OCI-LY1 (cell line): Measurements from ENCODE around the gene RASGRF2.

Source experiments
- H2AFZ ChIP-seq: fragments of 200-600 bp; sonication (generic), shearing (Covaris generic); 2 replicates; pipeline ENCODE4 v1.6.0; 2014; ENCODE audit warnings: antibody characterized with exemption, mild to moderate bottlenecking, low read length
- H3F3A ChIP-seq: fragments of 200-600 bp; sonication (generic), shearing (Covaris generic); 2 replicates; pipeline ENCODE4 v1.6.0; 2014; ENCODE audit warnings: mild to moderate bottlenecking, antibody characterized with exemption, low read length, moderate library complexity; ENCODE audit not compliant: insufficient read depth
- H3K27ac ChIP-seq: fragments of 200-600 bp; sonication (generic); 2 replicates; pipeline ENCODE4 v1.5.1; 2014; ENCODE audit warnings: low read length, mixed run types, mild to moderate bottlenecking, low read depth; ENCODE audit not compliant: poor library complexity, severe bottlenecking
- H3K27me3 ChIP-seq: fragments of 200-600 bp; sonication (generic); 2 replicates; pipeline ENCODE4 v1.6.0; 2014; ENCODE audit warnings: antibody characterized with exemption, mild to moderate bottlenecking, low read length, moderate library complexity; ENCODE audit not compliant: insufficient read depth
- H3K36me3 ChIP-seq: fragments of 200-600 bp; sonication (generic); 2 replicates; pipeline ENCODE4 v1.6.1; 2014; ENCODE audit warnings: mild to moderate bottlenecking, antibody characterized with exemption, low read length, moderate library complexity, mixed read lengths; ENCODE audit not compliant: insufficient read depth
- H3K4me1 ChIP-seq: fragments of 200-600 bp; sonication (generic); 2 replicates; pipeline ENCODE4 v1.5.1; 2014; ENCODE audit warnings: mild to moderate bottlenecking, low read length, moderate library complexity; ENCODE audit not compliant: insufficient read depth, severe bottlenecking
- H3K4me2 ChIP-seq: fragments of 200-600 bp; sonication (generic), shearing (Covaris generic); 2 replicates; pipeline ENCODE4 v1.6.1; 2014; ENCODE audit warnings: low read length
- H3K4me3 ChIP-seq: fragments of 200-600 bp; sonication (generic); 2 replicates; pipeline ENCODE4 v1.5.1; 2014; ENCODE audit warnings: low read length, low read depth, mild to moderate bottlenecking, mixed read lengths; ENCODE audit not compliant: poor library complexity, severe bottlenecking
- H3K79me2 ChIP-seq: fragments of 200-600 bp; shearing (Covaris generic); 2 replicates; pipeline ENCODE4 v1.6.1; 2016; ENCODE audit warnings: mixed run types, low read length, mixed read lengths; ENCODE audit not compliant: insufficient read depth
- H3K9ac ChIP-seq: fragments of 200-600 bp; sonication (generic), shearing (Covaris generic); 2 replicates; pipeline ENCODE4 v1.6.1; 2014; ENCODE audit warnings: mild to moderate bottlenecking, low read length, mixed read lengths
- H3K9me2 ChIP-seq: fragments of 200-600 bp; sonication (generic), shearing (Covaris generic); 2 replicates; pipeline ENCODE4 v1.6.1; 2014; ENCODE audit warnings: low read depth, mild to moderate bottlenecking, low read length, mixed read lengths
- H3K9me3 ChIP-seq: fragments of 200-600 bp; shearing (Covaris generic); 2 replicates; pipeline ENCODE4 v1.6.1; 2014; ENCODE audit warnings: low read length, mixed read lengths
- H4K20me1 ChIP-seq: fragments of 200-600 bp; sonication (generic), shearing (Covaris generic); 2 replicates; pipeline ENCODE4 v1.6.0; 2016; ENCODE audit warnings: mild to moderate bottlenecking, low read length; ENCODE audit not compliant: insufficient read depth
- EZH2 ChIP-seq: fragments of 200-600 bp; sonication (generic), shearing (Covaris generic); IDR thresholded peaks from 2 replicates; pipeline ENCODE4 v1.8.0; 2017; ENCODE audit warnings: borderline replicate concordance, mixed run types, mild to moderate bottlenecking, antibody characterized with exemption, low read length, moderate library complexity, mixed read lengths
- TF ChIP-seq, protein P1 (sequence below): fragments of 200-600 bp; sonication (generic), shearing (Covaris generic); IDR thresholded peaks from 2 replicates; pipeline ENCODE4 v1.5.1; 2017; ENCODE audit warnings: mild to moderate bottlenecking, antibody characterized with exemption, low read length, moderate library complexity, mixed read lengths

Gene RASGRF2

DNA sequence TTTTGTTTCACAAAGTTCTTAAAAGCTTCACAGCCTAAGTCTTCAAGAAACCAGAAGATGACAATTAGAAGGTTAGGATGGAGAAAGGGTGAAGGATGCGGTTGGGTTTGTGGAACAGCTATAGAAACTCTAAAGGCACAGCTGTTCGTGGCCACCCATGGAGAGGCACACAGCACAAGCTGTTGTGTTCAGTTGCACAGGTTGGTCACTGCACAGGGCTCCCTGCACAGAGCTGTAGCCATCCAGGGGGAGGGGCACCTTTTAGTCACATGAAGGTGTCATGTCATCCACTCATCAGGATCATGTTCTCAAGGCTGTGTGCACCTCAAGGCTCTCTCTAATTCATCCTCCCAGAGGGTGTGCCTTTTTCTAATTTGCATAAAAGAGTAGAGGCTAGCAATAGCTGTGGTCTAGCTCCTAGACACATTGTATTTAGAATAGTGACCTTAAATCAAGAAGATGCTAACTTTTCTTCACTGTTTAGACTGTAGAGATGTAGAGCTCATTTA is 5.0 kb upstream of the RASGRF2 start:
- Histone ChIP-seq H3K9ac (no peak overlapping the region), H4K20me1 (no peaks in the 10 kb centered on the region), H2AFZ (no peak overlapping the region), H3K36me3 (no peaks in the 10 kb centered on the region), H3K4me3 (no peak overlapping the region), H3K4me1 (no peaks in the 10 kb centered on the region), H3F3A (no peaks in the 10 kb centered on the region), H3K9me2 (no peaks in the 10 kb centered on the region), H3K27me3 (no peaks in the 10 kb centered on the region; the same call in 1 of the 2 replicates), H3K27ac (no peak overlapping the region), H3K4me2 (no peak overlapping the region), H3K9me3 (no peaks in the 10 kb centered on the region), H3K79me2 (no peaks in the 10 kb centered on the region)
- TF ChIP-seq, protein P1, sequence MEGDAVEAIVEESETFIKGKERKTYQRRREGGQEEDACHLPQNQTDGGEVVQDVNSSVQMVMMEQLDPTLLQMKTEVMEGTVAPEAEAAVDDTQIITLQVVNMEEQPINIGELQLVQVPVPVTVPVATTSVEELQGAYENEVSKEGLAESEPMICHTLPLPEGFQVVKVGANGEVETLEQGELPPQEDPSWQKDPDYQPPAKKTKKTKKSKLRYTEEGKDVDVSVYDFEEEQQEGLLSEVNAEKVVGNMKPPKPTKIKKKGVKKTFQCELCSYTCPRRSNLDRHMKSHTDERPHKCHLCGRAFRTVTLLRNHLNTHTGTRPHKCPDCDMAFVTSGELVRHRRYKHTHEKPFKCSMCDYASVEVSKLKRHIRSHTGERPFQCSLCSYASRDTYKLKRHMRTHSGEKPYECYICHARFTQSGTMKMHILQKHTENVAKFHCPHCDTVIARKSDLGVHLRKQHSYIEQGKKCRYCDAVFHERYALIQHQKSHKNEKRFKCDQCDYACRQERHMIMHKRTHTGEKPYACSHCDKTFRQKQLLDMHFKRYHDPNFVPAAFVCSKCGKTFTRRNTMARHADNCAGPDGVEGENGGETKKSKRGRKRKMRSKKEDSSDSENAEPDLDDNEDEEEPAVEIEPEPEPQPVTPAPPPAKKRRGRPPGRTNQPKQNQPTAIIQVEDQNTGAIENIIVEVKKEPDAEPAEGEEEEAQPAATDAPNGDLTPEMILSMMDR, result no peak

DNA sequence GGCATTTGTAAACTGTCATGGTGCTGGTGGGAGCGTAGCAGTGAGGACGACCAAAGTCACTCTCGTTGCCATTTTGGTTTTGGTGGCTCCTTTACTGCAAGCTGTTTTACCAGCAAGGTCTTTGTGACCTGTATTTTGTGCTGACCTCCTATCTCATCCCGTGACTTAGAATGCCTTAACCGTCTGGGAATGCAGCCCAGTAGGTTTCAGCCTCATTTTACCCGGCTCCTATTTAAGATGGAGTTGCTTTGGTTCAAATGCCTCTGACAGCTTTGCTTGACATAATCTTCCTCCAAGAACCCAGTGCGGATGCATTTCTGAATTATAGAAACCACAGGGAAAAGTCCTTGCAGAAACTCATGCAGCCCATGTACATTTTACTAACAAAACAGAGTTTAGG is 3.9 kb upstream of the RASGRF2 start:
- Histone ChIP-seq H4K20me1 (no peaks in the 10 kb centered on the region), H3K4me3 (no peak overlapping the region), H3K27ac (no peak overlapping the region), H3K36me3 (no peaks in the 10 kb centered on the region), H3K79me2 (no peaks in the 10 kb centered on the region), H3K4me2 (no peak overlapping the region), H3K9me2 (no peaks in the 10 kb centered on the region), H3K9ac (no peak overlapping the region), H3F3A (no peaks in the 10 kb centered on the region), H3K4me1 (no peaks in the 10 kb centered on the region), H3K9me3 (no peaks in the 10 kb centered on the region), H3K27me3 (no peaks in the 10 kb centered on the region; the same call in 1 of the 2 replicates), H2AFZ (no peak overlapping the region)
- no peak for TF ChIP-seq EZH2
- TF ChIP-seq, protein P1, result no peak

GRCh38 chr5:80957031-80957761 is 3.0 kb upstream of the RASGRF2 start:
- no peak overlapping the region for H3K27ac ChIP-seq
- no peaks in the 10 kb centered on the region for H3F3A ChIP-seq
- H3K9me2 ChIP-seq, result no peaks in the 10 kb centered on the region
- no peak overlapping the region for H2AFZ ChIP-seq
- no peaks in the 10 kb centered on the region for H3K36me3 ChIP-seq
- TF ChIP-seq EZH2, result no peak
- TF ChIP-seq, protein P1, result no peak
- H3K4me3 ChIP-seq, result no peak overlapping the region
- H3K9ac ChIP-seq, result no peak overlapping the region
- no peaks in the 10 kb centered on the region for H3K79me2 ChIP-seq
- H4K20me1 ChIP-seq, result no peaks in the 10 kb centered on the region
- H3K4me1 ChIP-seq, result no peaks in the 10 kb centered on the region
- no peaks in the 10 kb centered on the region; the same call in 1 of the 2 replicates for H3K27me3 ChIP-seq
- H3K9me3 ChIP-seq, result no peaks in the 10 kb centered on the region
- H3K4me2 ChIP-seq, result no peak overlapping the region
